CD4-positive, alpha-beta memory T cell (primary cell): ENCODE results near the gene LBHD2. TPM values are rescaled to one million over a fixed set of nuclear protein-coding genes. Genes with fewer than 3 reads are reported as not detected.

ENCODE experiments used
- CTCF ChIA-PET: fragments of 350-600 bp; sonication (Branson Sonifier 250); formaldehyde crosslinking; loops from one replicate; lab custom pipeline; 2021; ENCODE audit warnings: inconsistent platforms; ENCODE audit not compliant: partially characterized antibody; lab: Charles Lee
- POLR2A ChIA-PET: fragments of 350-600 bp; sonication (Branson Sonifier 250); formaldehyde crosslinking; loops from one replicate; lab custom pipeline; 2021; ENCODE audit not compliant: partially characterized antibody; lab: Charles Lee
- DNase-seq, 5 donors: peaks; one replicate each; pipeline versions ENCODE4 v3.0.0 to v3.0.0-alpha.2; 2020 to 2022; ENCODE audit warnings: mixed read lengths in 1 of 5
- H3K27ac ChIP-seq: one replicate; pipeline ENCODE4 v1.7.0; 2013; ENCODE audit warnings: low read depth, low read length
- H3K27me3 ChIP-seq: 2 replicates; pipeline ENCODE4 v1.7.0; 2013; ENCODE audit warnings: mild to moderate bottlenecking, low read length, moderate library complexity; ENCODE audit not compliant: insufficient read depth
- H3K36me3 ChIP-seq: 2 replicates; pipeline ENCODE4 v1.7.0; 2013; ENCODE audit warnings: mild to moderate bottlenecking, low read length, moderate library complexity; ENCODE audit not compliant: insufficient read depth
- H3K4me1 ChIP-seq: 2 replicates; pipeline ENCODE4 v1.7.0; 2013; ENCODE audit warnings: mild to moderate bottlenecking, low read length, moderate library complexity; ENCODE audit not compliant: insufficient read depth
- H3K4me3 ChIP-seq, 2 donors: one replicate each; pipeline ENCODE4 v1.7.0; 2013; ENCODE audit warnings: low read length in 2 of 2, mild to moderate bottlenecking in 1 of 2
- H3K9me3 ChIP-seq, 2 donors: one replicate each; pipeline ENCODE4 v1.7.0; 2013; ENCODE audit warnings: low read length in 2 of 2, control low read depth in 1 of 2; ENCODE audit not compliant: control insufficient read depth in 1 of 2
- H3K27ac Mint-ChIP-seq, 7 donors: one replicate each; pipeline ENCODE4 v1.8.0; 2020 to 2021; ENCODE audit warnings: mixed read lengths in 7 of 7, mild to moderate bottlenecking in 6 of 7, inconsistent platforms in 3 of 7, moderate library complexity in 3 of 7
- H3K27me3 Mint-ChIP-seq, 2 donors: one replicate each; pipeline ENCODE4 v1.8.0; 2020 to 2021; ENCODE audit warnings: mixed read lengths in 2 of 2
- H3K36me3 Mint-ChIP-seq, 2 donors: one replicate each; pipeline ENCODE4 v1.8.0; 2020 to 2021; ENCODE audit warnings: mixed read lengths in 2 of 2, inconsistent platforms in 1 of 2, mild to moderate bottlenecking in 1 of 2
- H3K4me1 Mint-ChIP-seq, 4 donors: one replicate each; pipeline ENCODE4 v1.8.0; 2020 to 2021; ENCODE audit warnings: mixed read lengths in 4 of 4, mild to moderate bottlenecking in 1 of 4
- H3K4me3 Mint-ChIP-seq, 8 donors: one replicate each; pipeline ENCODE4 v1.8.0; 2020 to 2021; ENCODE audit warnings: mixed read lengths in 8 of 8, mild to moderate bottlenecking in 7 of 8, moderate library complexity in 6 of 8, inconsistent platforms in 3 of 8
- H3K9me3 Mint-ChIP-seq, 8 donors: one replicate each; pipeline ENCODE4 v1.8.0; 2020 to 2021; ENCODE audit warnings: mixed read lengths in 8 of 8, mild to moderate bottlenecking in 5 of 8, inconsistent platforms in 3 of 8, moderate library complexity in 1 of 8
- intact Hi-C: fragments of 100-400 bp; cut with micrococcal nuclease; formaldehyde crosslinking; loops from one replicate; pipeline ENCODE4 v1.15.1; 2023
- polyA plus RNA-seq, 2 donors: library from polyadenylated mRNA; unstranded; fragments of 300-500 nt; fragmentation: Illumina TruSeq; gene quantifications; one replicate each; pipeline ENCODE4 v1.2.3, GENCODE V29; 2021
- total RNA-seq, 2 experiments: library from RNA; stranded (reverse); gene quantifications; one replicate each; pipeline ENCODE4 v1.2.3, GENCODE V29; 2021

Gene LBHD2
- total and polyA plus RNA-seq, 4 experiments from 2014 or later = not detected

DNA sequence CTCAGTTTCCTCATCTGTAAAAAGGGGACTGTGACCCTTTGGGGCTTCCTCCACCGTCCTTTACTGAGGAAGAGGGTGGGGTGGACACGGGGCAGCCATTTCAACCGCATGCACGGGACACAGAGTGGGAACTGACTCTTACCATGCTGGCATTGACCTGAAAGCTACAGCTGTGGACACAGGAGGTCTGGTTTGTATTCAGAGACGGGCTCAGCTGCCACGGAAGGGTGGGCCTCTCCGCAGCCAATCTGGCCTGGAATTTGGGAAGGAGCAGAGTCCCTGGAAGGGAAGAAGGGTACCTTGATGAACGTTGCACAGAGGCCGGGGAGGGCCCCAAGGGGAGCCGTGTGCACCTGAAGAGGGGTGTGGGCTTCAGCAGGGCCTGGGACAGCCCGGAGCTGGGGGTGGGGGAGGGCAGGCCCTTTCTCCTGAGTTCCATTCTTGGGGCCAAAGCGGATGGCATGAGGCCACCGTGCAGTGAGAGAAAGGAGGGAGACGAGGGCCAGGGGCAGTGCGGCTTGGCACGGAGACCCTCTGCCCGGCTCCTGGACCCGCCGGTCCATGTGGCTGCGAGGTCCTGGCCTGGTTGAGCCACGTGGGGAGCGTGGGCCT is 53.8 kb downstream of the LBHD2 start:
- Mint-ChIP-seq H3K27ac (no peak overlapping the region), H3K36me3 (no peaks in the 10 kb centered on the region), H3K4me1 (peaks cover 5 to 13% (median 6%) of the 10 kb centered on the region in 4 donors), H3K27me3 (peaks cover 21 to 22% of the 10 kb centered on the region in 2 donors), H3K9me3 (no peaks in the 10 kb centered on the region), H3K4me3 (no peak overlapping the region)
- H3K9me3 ChIP-seq = no peaks in the 10 kb centered on the region
- intact Hi-C loops = no loop called here
- POLR2A ChIA-PET = no interaction called here
- no peaks in the 10 kb centered on the region for H3K36me3 ChIP-seq
- H3K4me1 ChIP-seq = no peaks in the 10 kb centered on the region
- H3K27ac ChIP-seq = no peak overlapping the region
- CTCF ChIA-PET = interaction anchor here (0.9 kb wide), 1 partner anchor 31 kb away, joined by 3 read pairs; no protein-coding TSS in a partner anchor
- no peak overlapping the region for H3K4me3 ChIP-seq
- no peaks in the 10 kb centered on the region for H3K27me3 ChIP-seq
- DNase-seq = no peak

DNA sequence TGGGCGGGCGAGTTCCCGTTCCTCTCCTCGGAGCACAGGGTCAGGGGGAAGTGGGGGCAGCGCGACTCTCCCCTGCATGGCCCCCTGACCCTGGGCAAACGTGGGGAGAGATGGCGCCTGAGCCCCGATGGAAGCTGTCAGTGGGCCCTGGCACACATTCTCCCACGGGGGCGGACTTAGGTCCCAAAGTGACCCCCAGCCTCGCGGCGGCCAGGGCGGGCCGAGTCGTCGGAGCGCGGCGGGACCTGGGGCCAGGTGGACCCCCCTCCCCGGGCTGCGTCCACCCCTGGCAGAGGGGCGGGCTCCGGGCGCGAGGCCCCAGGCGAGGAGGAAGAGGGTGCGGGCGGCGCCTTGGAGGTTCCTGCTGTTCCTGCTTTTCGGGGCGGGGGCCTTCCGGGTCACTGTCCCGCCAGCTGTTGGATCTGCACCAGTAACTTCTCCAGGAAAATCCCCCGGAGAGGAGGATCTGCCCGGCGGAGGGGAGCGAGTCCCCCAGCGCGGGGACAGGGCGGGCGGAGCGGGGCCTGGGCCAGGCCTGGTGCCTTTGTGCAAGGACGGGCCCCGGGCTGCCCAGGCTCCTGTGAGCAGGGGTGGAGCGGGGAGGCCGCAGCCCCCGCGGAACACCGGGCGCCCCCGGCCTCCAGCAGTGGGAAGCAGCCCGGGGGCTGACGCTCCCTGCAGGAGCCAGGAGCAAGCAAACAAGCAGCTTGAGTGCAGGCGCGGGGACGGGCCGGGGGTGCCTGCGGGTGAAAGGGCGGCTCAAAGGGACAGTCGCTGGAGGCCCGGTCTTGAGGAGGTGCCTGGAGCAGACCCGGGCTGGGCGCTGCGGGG is 54.5 kb downstream of the LBHD2 start:
- H3K27ac ChIP-seq = no peak overlapping the region
- no peak overlapping the region for H3K4me3 ChIP-seq
- DNase-seq = no peak
- H3K36me3 ChIP-seq = no peaks in the 10 kb centered on the region
- Mint-ChIP-seq H3K27ac (no peak overlapping the region), H3K9me3 (no peaks in the 10 kb centered on the region), H3K36me3 (no peaks in the 10 kb centered on the region), H3K4me3 (no peak overlapping the region), H3K27me3 (peaks cover 26 to 28% of the 10 kb centered on the region in 2 donors), H3K4me1 (peaks cover 5 to 13% (median 6%) of the 10 kb centered on the region in 4 donors)
- H3K4me1 ChIP-seq = no peaks in the 10 kb centered on the region
- H3K9me3 ChIP-seq = no peaks in the 10 kb centered on the region
- ChIA-PET CTCF (no interaction called here), POLR2A (no interaction called here)
- intact Hi-C loops = no loop called here
- H3K27me3 ChIP-seq = no peaks in the 10 kb centered on the region

DNA sequence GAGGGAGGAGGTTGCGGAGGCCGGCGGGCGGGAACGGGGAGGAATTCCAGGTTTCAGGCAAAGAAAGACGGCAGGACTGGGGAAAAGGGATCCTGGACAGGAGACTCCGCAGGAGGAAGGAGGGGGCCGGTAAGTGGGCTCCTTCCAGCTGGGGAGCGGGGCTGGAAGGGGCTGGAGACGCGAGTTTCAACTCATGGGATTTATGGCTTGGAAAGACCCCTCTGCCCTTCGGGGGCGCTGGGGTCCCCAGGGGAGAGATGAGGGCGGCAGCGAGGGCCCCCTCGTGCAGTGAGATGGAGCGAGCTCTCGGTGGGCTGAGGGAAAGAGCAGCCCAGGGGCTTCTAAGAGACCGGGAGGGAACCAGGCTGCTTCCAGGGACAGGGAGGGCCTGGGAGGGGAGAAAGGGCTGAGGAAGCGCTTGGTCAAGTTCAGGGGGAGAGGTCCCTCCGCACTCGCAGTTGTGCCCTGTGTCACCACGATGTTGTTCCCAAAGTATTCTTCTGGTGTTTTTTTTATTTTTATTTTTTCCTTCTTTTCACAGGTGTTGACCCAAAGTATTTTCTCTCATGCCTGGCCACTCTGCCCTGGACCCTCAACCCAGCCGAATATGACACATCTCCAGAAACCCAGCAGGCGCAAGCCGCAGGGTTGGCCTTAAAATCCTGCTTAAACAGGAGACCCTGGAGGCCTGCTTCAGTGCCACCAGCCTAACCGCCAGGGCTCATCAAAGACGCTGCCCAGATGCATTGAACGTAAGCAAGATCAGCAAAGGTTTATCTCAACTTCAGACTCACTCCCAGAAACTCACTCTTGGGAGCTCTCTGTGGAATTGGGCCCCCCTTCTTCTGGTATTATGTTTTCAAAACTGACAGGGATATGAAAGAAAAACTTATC is 55.4 kb downstream of the LBHD2 start:
- Histone ChIP-seq H3K4me3 (no peak overlapping the region), H3K36me3 (no peaks in the 10 kb centered on the region), H3K4me1 (no peaks in the 10 kb centered on the region), H3K9me3 (no peaks in the 10 kb centered on the region), H3K27me3 (no peaks in the 10 kb centered on the region), H3K27ac (no peak overlapping the region)
- H3K36me3 Mint-ChIP-seq = no peaks in the 10 kb centered on the region
- H3K4me1 Mint-ChIP-seq = peaks cover 5 to 13% (median 6%) of the 10 kb centered on the region in 4 donors
- intact Hi-C loops = no loop called here
- H3K27me3 Mint-ChIP-seq = peaks cover 27 to 32% of the 10 kb centered on the region in 2 donors
- no peak for DNase-seq
- ChIA-PET CTCF (no interaction called here), POLR2A (no interaction called here)
- H3K9me3 Mint-ChIP-seq = no peaks in the 10 kb centered on the region
- no peak overlapping the region for H3K4me3 Mint-ChIP-seq
- H3K27ac Mint-ChIP-seq = no peak overlapping the region

Other genes with a start within 250 kb of the LBHD2 start
- gene AMN, start 161.5 kb upstream of the LBHD2 start, total RNA-seq = 1 to 10 TPM; 5.1 to 7.1 TPM
- 1 to 10 TPM in 1 of 2 donors, under 1 TPM in 1; 0.77 to 2.1 TPM for gene AMN, start 161.5 kb upstream of the LBHD2 start, polyA plus RNA-seq
- gene CDC42BPB, start 26.7 kb upstream of the LBHD2 start, total RNA-seq = 1 to 10 TPM; 7.5 to 8.4 TPM
- gene CDC42BPB, start 26.7 kb upstream of the LBHD2 start, polyA plus RNA-seq = under 1 TPM; 0.02 to 0.80 TPM
- not detected for gene EXOC3L4, start 10.5 kb downstream of the LBHD2 start, total RNA-seq
- gene EXOC3L4, start 10.5 kb downstream of the LBHD2 start, polyA plus RNA-seq = not detected
- 1 to 10 TPM; 5.1 to 5.8 TPM for gene TNFAIP2, start 39.3 kb downstream of the LBHD2 start, total RNA-seq
- not detected for gene TNFAIP2, start 39.3 kb downstream of the LBHD2 start, polyA plus RNA-seq